Activated CD4-positive, alpha-beta T cell treated with anti-CD3 and anti-CD28 coated beads, Interleukin-2, amount 50 U/mL, for 1 hour (primary cell): ENCODE measurements around the gene BAAT.

Source experiments
- DNase-seq: peaks from one replicate; pipeline ENCODE4 v3.0.0-alpha.2; 2020

Gene BAAT

DNA sequence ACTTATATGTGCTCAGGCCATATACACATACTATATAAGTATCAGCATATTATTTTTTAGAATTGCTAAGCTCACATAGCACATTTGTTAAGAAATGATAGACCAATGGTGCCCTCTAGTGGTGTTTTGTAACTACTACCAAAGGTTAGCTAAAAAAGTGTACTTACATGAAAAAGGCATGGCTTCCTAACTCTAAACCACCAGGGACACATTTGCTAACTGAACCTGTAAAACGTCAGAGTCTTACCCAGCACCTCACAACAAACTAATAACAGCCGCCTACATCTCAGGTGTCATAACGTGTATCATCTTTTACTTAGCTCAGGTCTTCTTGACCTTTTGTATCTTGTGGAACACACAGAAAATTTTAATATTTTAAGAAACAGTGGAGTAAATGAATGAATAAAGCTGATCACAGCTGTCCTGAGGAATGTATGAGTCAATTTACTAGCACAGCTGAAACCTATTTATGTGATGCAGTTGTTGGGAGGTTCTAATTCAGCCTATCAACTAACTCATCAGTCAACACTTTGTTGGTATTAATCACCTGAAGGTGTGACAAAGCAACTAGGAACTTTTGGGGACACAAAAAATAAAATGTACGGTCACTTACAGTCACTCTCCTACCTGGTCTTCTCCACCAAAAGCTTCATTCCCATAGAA lies 72.9 kb downstream of the BAAT start:
- DNase-seq: no peak

DNA sequence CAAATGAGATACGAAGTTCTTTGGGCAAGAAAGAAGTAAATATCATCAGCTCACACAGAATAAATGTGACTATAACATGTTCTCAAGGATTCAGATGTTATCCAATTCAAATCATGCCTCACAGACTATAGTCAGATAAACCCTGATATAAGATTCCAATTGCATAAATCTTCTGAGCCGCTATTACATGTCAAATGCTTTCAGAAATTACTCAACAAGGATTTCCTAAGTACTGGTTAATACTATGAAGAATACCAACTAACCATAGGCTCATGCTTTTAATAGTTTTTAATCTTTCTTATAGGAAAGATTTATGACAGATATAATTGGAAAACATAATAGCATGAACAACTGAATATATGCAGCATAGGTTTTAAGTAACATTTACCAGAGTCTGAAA lies 73.6 kb downstream of the BAAT start:
- DNase-seq: no peak
